K562 (cell line): Measurements from ENCODE around the gene TGFBR1. TPM values are rescaled to one million over a fixed set of nuclear protein-coding genes. Genes with fewer than 3 reads are reported as not detected.

Experiments
- ATAC-seq: fragments of 200-7000 bp; cut with Tn5 transposase; 3 replicates; pipeline ENCODE4 v1.9.1; 2020; ENCODE audit warnings: moderate library complexity
- BruUV-seq: library from RNA; stranded (reverse); fragments of 400-500 nt; replicated peaks from 2 replicates; lab custom pipeline; 2021; lab: Mats Ljungman, UMichigan
- CTCF ChIA-PET: fragments of 300-600 bp; formaldehyde crosslinking; extraction: SDS; loops from one replicate; lab custom pipeline; 2021; ENCODE audit warnings: low intra/inter-chr PET ratio; lab: Yijun Ruan, JAX
- POLR2A ChIA-PET: fragments of 300-600, 350-650 bp; sonication (Branson Sonifier 250); formaldehyde crosslinking; extraction: SDS; loops from one replicate; lab custom pipeline; 2021; ENCODE audit warnings: antibody characterized with exemption, inconsistent platforms; lab: Yijun Ruan, JAX
- DNase-seq, 4 experiments: peaks; one replicate each; pipeline versions ENCODE4 v3.0.0 to v3.0.0-alpha.2; 2011 to 2018; ENCODE audit warnings: low spot score in 3 of 4, mixed read lengths in 3 of 4; ENCODE audit errors: extremely low read depth in 1 of 4
- FAIRE-seq: peaks from 2 replicates; lab custom pipeline; 2011; peaks lifted over from hg19 to GRCh38; lab: Jason Lieb, UNC
- H2AFZ ChIP-seq: 2 replicates; pipeline ENCODE4 v1.6.0; 2011; ENCODE audit warnings: low read depth, low read length, control low read depth, inconsistent platforms
- H3K27ac ChIP-seq: fragments of 200-600 bp; 3 replicates; pipeline ENCODE4 v1.8.0; 2011; ENCODE audit warnings: low read depth, mild to moderate bottlenecking, control low read depth, inconsistent platforms, low read length, moderate library complexity, mixed read lengths; ENCODE audit errors: extremely low read depth
- H3K27me3 ChIP-seq, 2 experiments: fragments of 300-600 bp in 1 of 2; 2 replicates in 1 of 2; 3 replicates in 1 of 2; pipeline versions ENCODE4 v1.6.0 to v1.8.0; 2011; ENCODE audit warnings: inconsistent platforms in 2 of 2, low read length in 2 of 2, mild to moderate bottlenecking in 1 of 2, mixed read lengths in 1 of 2, moderate library complexity in 1 of 2; ENCODE audit not compliant: control insufficient read depth in 2 of 2, insufficient read depth in 2 of 2
- H3K36me3 ChIP-seq: fragments of 300-600 bp; 3 replicates; pipeline ENCODE4 v1.8.0; 2011; ENCODE audit warnings: mild to moderate bottlenecking, low read length, inconsistent platforms; ENCODE audit not compliant: control insufficient read depth, insufficient read depth
- H3K4me1 ChIP-seq, 2 experiments: fragments of 200-600 bp in 1 of 2; replicated peaks in 1 of 2; 2 replicates in 1 of 2; 3 replicates in 1 of 2; pipeline versions ENCODE4 v1.5.1 to v1.8.0; 2011; ENCODE audit warnings: inconsistent platforms in 2 of 2, low read length in 2 of 2, mild to moderate bottlenecking in 1 of 2, mixed read lengths in 1 of 2, moderate library complexity in 1 of 2; ENCODE audit not compliant: control insufficient read depth in 2 of 2, insufficient read depth in 2 of 2
- H3K4me2 ChIP-seq: 2 replicates; pipeline ENCODE4 v1.6.1; 2011; ENCODE audit warnings: low read length, control low read depth, inconsistent platforms, mixed read lengths; ENCODE audit not compliant: insufficient read depth
- H3K4me3 ChIP-seq: fragments of 200-600 bp; sonication (generic), shearing (Covaris generic); 2 replicates; pipeline ENCODE4 v1.5.1; 2016; ENCODE audit warnings: control low read depth, inconsistent platforms
- H3K79me2 ChIP-seq: fragments of 200-600 bp; 3 replicates; pipeline ENCODE4 v1.8.0; 2011; ENCODE audit warnings: low read length, inconsistent platforms; ENCODE audit not compliant: control insufficient read depth, insufficient read depth
- H3K9ac ChIP-seq, 2 experiments: 2 replicates each; pipeline versions ENCODE4 v1.6.0 to v1.6.1; 2011; ENCODE audit warnings: low read depth in 2 of 2, low read length in 2 of 2, control low read depth in 1 of 2, inconsistent platforms in 1 of 2, mild to moderate bottlenecking in 1 of 2, mixed read lengths in 1 of 2; ENCODE audit not compliant: insufficient read depth in 1 of 2
- H3K9me1 ChIP-seq: one replicate; pipeline ENCODE4 v1.6.0; 2011; ENCODE audit warnings: inconsistent platforms, mild to moderate bottlenecking, low read length, moderate library complexity; ENCODE audit not compliant: control insufficient read depth, insufficient read depth
- H3K9me3 ChIP-seq: replicated peaks from 2 replicates; pipeline ENCODE4 v1.5.1; 2011; ENCODE audit warnings: low read depth, low read length, inconsistent platforms; ENCODE audit not compliant: control insufficient read depth, insufficient read depth
- H4K20me1 ChIP-seq: replicated peaks from 2 replicates; pipeline ENCODE4 v1.6.1; 2011; ENCODE audit warnings: low read length, inconsistent platforms, mixed read lengths; ENCODE audit not compliant: control insufficient read depth, insufficient read depth
- ARID1B ChIP-seq: fragments of 450-650 bp; IDR thresholded peaks from 2 replicates; pipeline ENCODE4 v1.6.1; 2016; ENCODE audit warnings: antibody characterized with exemption, mild to moderate bottlenecking, inconsistent platforms
- E2F4 ChIP-seq: sonication (generic); formaldehyde crosslinking; IDR thresholded peaks from 2 replicates; pipeline ENCODE4 v1.8.0; 2022; ENCODE audit warnings: mild to moderate bottlenecking, low read depth, missing genetic modification reagents
- HINFP ChIP-seq: fragments of 450-650 bp; conservative IDR thresholded peaks from 2 replicates; pipeline ENCODE4 v1.6.1; 2016; ENCODE audit warnings: missing genetic modification characterization, low read depth, mild to moderate bottlenecking, control low read depth, missing compliant biosample characterization
- RAD21 ChIP-seq, 2 experiments: fragments of 250-450 bp in 1 of 2; fragments of 450-650 bp in 1 of 2; sonication (Bioruptor Pico) in 1 of 2; formaldehyde crosslinking in 1 of 2; IDR thresholded peaks in 1 of 2; conservative IDR thresholded peaks in 1 of 2; 2 replicates each; pipeline versions ENCODE4 v1.4.0 to v1.8.0; 2020 to 2022; ENCODE audit warnings: mild to moderate bottlenecking in 2 of 2, moderate library complexity in 1 of 2
- SMARCA4 ChIP-seq: fragments of 450-650 bp; IDR thresholded peaks from 2 replicates; pipeline ENCODE4 v1.6.1; 2016
- SNAPC5 ChIP-seq: fragments of 250-450 bp; sonication (Bioruptor Pico); IDR thresholded peaks from 2 replicates; pipeline ENCODE4 v1.8.0; 2021; ENCODE audit warnings: moderate library complexity, mild to moderate bottlenecking, inconsistent platforms
- SNIP1 ChIP-seq: fragments of 450-650 bp; IDR thresholded peaks from 2 replicates; pipeline ENCODE4 v1.7.1; 2017; ENCODE audit warnings: low read depth, mild to moderate bottlenecking
- TBL1XR1 ChIP-seq, 2 experiments: IDR thresholded peaks; 2 replicates each; pipeline ENCODE4 v1.6.1; 2012; ENCODE audit warnings: improper control_type of control experiment in 2 of 2, low read length in 2 of 2, mild to moderate bottlenecking in 1 of 2
- TGIF2 ChIP-seq: sonication (generic); formaldehyde crosslinking; IDR thresholded peaks from 2 replicates; pipeline ENCODE4 v1.8.1; 2022; ENCODE audit warnings: mild to moderate bottlenecking, missing genetic modification reagents, moderate library complexity
- ZBTB12 ChIP-seq: fragments of 250-450 bp; sonication (Bioruptor Pico); IDR thresholded peaks from 2 replicates; pipeline ENCODE4 v1.4.0; 2020
- ZNF316 ChIP-seq: fragments of 450-650 bp; IDR thresholded peaks from 2 replicates; pipeline ENCODE4 v1.6.1; 2016
- ZNF436 ChIP-seq: fragments of 250-450, 450-650 bp; sonication (Bioruptor Pico); formaldehyde crosslinking; IDR thresholded peaks from 2 replicates; pipeline ENCODE4 v1.7.0; 2020; ENCODE audit warnings: mild to moderate bottlenecking
- ZNF583 ChIP-seq: fragments of 250-450 bp; sonication (Bioruptor Pico); IDR thresholded peaks from 2 replicates; pipeline ENCODE4 v1.4.0; 2020
- WGBS: fragments of 100-300 bp; shearing (Covaris generic); methylation state at CpG from one replicate; pipeline ENCODE4 v1.1.6; 2016; ENCODE audit warnings: low coverage, mixed read lengths; ENCODE audit not compliant: insufficient coverage; ENCODE audit errors: missing lambda C conversion rate; 5-methylcytosine and 5-hydroxymethylcytosine counted together
- in situ Hi-C: fragments of 300-500 bp; cut with MboI; formaldehyde crosslinking; loops from 4 replicates; pipeline ENCODE4 v1.15.0; 2018; ENCODE audit warnings: inconsistent platforms, mixed read lengths
- intact Hi-C: fragments of 100-400 bp; cut with micrococcal nuclease; formaldehyde crosslinking; loops from 2 replicates; pipeline ENCODE4 v1.14.2; 2022
- polyA plus RNA-seq, 8 experiments: library from polyadenylated mRNA; depleted of rRNA in 4 of 8; stranded (reverse) in 5 of 8; unstranded in 3 of 8; fragments of >200 nt; fragmentation: Nextera tagmentation in 2 of 8; fragmentation: Illumina TruSeq in 1 of 8; extraction: Ambion mirVana in 2 of 8; extraction: Trizol in 1 of 8; gene quantifications; 2 replicates each; pipeline versions ENCODE4 v1.2.1 to v1.2.3, GENCODE V29; 2011 to 2014; ENCODE audit warnings: inconsistent platforms in 1 of 8, missing spikeins in 1 of 8
- total RNA-seq, 7 experiments: library from RNA; depleted of rRNA in 6 of 7; stranded (reverse); fragments of >200 nt in 6 of 7; fragmentation: Illumina TruSeq in 2 of 7; extraction: Trizol in 2 of 7; gene quantifications; 2 replicates each; pipeline versions ENCODE4 v1.2.1 to v1.2.3, GENCODE V29; 2011 to 2021; ENCODE audit warnings: low replicate concordance in 1 of 7

The TGFBR1 gene
- total and polyA plus RNA-seq, 9 of the 15 experiments (the other 6 are each of a cell fraction or from before 2014, with no cell fraction given) = 15.5 to 62.4 (median 42.7) TPM

- H3K27ac ChIP-seq = no peak overlapping the region
- H3K27me3 ChIP-seq = no peaks in the 10 kb centered on the region
- TF ChIP-seq SNAPC5 (CRISPR knock-in tag) (no peak), RAD21 (CRISPR knock-in tag; conservative IDR thresholded peaks at IDR 0.05 in 1 of 2, IDR thresholded peaks at IDR 0.05 in 1 of 2) (no peak), ARID1B (no peak), ZNF316 (no peak)
- peak overlapping the region; percentile 26; the same call in 1 of the 2 replicates for H3K4me2 ChIP-seq
- ChIA-PET POLR2A (interaction anchor here (0.6 to 2.0 kb wide), 4 partner anchors 8 to 98 kb away, joined by 3 to 14 read pairs (median 8); no protein-coding TSS in a partner anchor), CTCF (no interaction called here)
- no peaks in the 10 kb centered on the region for H4K20me1 ChIP-seq
- peaks cover 5 to 25% of the 10 kb centered on the region in 2 experiments; a peak in 4 of 5 replicates for H3K4me1 ChIP-seq
- no peaks in the 10 kb centered on the region for H3K9me3 ChIP-seq
- DNase-seq (no peak), FAIRE-seq (no peak), ATAC-seq (no peak; the same call in 2 of the 3 replicates)
- in situ Hi-C loops (no loop called here), intact Hi-C loops (no loop called here)
- 31% methylated on average over 3 of the region's 3 CpGs for WGBS
- H2AFZ ChIP-seq = peak overlapping the region; percentile 83
- no peaks in the 10 kb centered on the region for H3K36me3 ChIP-seq
- BruUV-seq = no TSS peak
- no peaks in the 10 kb centered on the region for H3K9me1 ChIP-seq
- H3K4me3 ChIP-seq = no peak overlapping the region
- H3K9ac ChIP-seq = peak overlapping the region in 1 of 2 experiments; percentile 19; a peak in 1 of 4 replicates
- H3K79me2 ChIP-seq = no peaks in the 10 kb centered on the region
Observed at GRCh38 chr9:99066571-99066970, 38.3 kb upstream of the TGFBR1 start.

- ChIA-PET CTCF (no interaction called here), POLR2A (no interaction called here)
- Histone ChIP-seq H3K27me3 (no peaks in the 10 kb centered on the region), H3K79me2 (no peaks in the 10 kb centered on the region), H3K4me3 (no peak overlapping the region), H3K4me1 (peaks cover 19 to 36% of the 10 kb centered on the region in 2 experiments), H3K4me2 (no peak overlapping the region), H3K9me1 (no peaks in the 10 kb centered on the region), H4K20me1 (no peaks in the 10 kb centered on the region), H3K9ac (no peak overlapping the region), H3K9me3 (no peaks in the 10 kb centered on the region), H3K36me3 (no peaks in the 10 kb centered on the region), H3K27ac (no peak overlapping the region), H2AFZ (peak overlapping the region; percentile 61)
- intact Hi-C loops = no loop called here
- no peak for ATAC-seq
- 76% methylated on average over 1 of the region's 1 CpG for WGBS
- no peak for DNase-seq
- in situ Hi-C loops = no loop called here
- no peak for FAIRE-seq
- no TSS peak for BruUV-seq
- TF ChIP-seq ZBTB12 (CRISPR knock-in tag) = no peak
- no peak for TF ChIP-seq E2F4 (CRISPR knock-in tag)
- TF ChIP-seq TBL1XR1 (IDR thresholded peaks at IDR 0.05; ENCODE audit: low read length in 2 of 2) = no peak
- no peak for TF ChIP-seq TGIF2 (CRISPR knock-in tag)
- TF ChIP-seq SNIP1 = no peak
- no peak for TF ChIP-seq ZNF583 (CRISPR knock-in tag)
- no peak for TF ChIP-seq ZNF436
- TF ChIP-seq SMARCA4 = no peak
- no peak for TF ChIP-seq HINFP (tag)
Observed at GRCh38 chr9:99069075-99069474, 35.8 kb upstream of the TGFBR1 start.
